Tongue (tissue), 2 donors: Measurements from ENCODE around the gene WEE2. TPM values are rescaled to one million over a fixed set of nuclear protein-coding genes. Genes with fewer than 3 reads are reported as not detected.

Experiments used
- small RNA-seq: library from RNA; depleted of rRNA; stranded (forward); fragments of <200 nt; gene quantifications from one replicate; pipeline ENCODE3, GENCODE V24; 2014; ENCODE audit warnings: low replicate concordance
- total RNA-seq: library from RNA; depleted of rRNA; stranded (reverse); fragments of >200 nt; gene quantifications from one replicate; pipeline ENCODE4 v1.2.3, GENCODE V29; 2014

Gene WEE2
- total RNA-seq, 1 donor from 2014 or later: not detected

Small RNA genes within 50 kb of the gene (small RNA-seq; reads per million reads assigned to genes)
- gene RNU1-82P: not detected

Other genes starting within 250 kb of the WEE2 start
- gene AGK, start 156.9 kb upstream of the WEE2 start, total RNA-seq: 40.0 TPM
- 13.8 TPM for gene DENND11, start 6.2 kb upstream of the WEE2 start, total RNA-seq
- 111 TPM for gene SSBP1, start 30.0 kb downstream of the WEE2 start, total RNA-seq
- gene TAS2R3, start 55.7 kb downstream of the WEE2 start, total RNA-seq: 5.0 TPM
- gene TAS2R4, start 68.3 kb downstream of the WEE2 start, total RNA-seq: 2.4 TPM
- gene TAS2R5, start 81.9 kb downstream of the WEE2 start, total RNA-seq: 4.5 TPM
- gene PRSS37, start 133.1 kb downstream of the WEE2 start, total RNA-seq: not detected
- gene OR9A4, start 208.0 kb downstream of the WEE2 start, total RNA-seq: not detected
- not detected for gene CLEC5A, start 238.6 kb downstream of the WEE2 start, total RNA-seq